Measurements from ENCODE around the gene NXPH3.
"Not testable (repeated sequence)": the region's sequence is repeated elsewhere in the genome, so short reads cannot be mapped to it uniquely, and the experiment has no call there.

Gene NXPH3

GRCh38 chr17:49575679-49576087 lies at the start of gene NXPH3:
Gene NXPH3 (plus strand): TSS chr17:49575871. CDS start chr17:49576220, 349 bp downstream.
- FAIRE-seq = no peak

GRCh38 chr17:49527927-49528651 lies 47.6 kb upstream of the NXPH3 start:
- no peak for FAIRE-seq

DNA sequence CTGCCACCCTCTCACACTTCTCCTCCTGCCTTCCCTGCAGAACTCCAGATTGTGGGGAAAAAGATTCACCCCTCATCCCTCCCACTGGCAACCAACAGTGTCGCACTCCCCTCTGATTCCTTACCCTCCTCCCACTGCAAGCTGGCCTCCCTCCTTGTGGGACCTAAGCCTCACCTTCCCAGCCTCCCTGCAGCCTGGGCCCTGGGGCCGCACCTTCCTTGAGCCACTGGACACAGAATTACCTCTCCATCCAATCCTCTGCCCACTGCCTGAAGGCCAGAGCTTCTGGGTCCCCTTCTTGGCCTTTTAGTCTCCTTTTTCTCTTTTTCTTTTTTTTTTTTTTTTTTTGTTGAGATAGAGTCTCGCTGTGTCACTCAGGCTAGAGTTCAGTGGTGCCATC lies 46.7 kb upstream of the NXPH3 start:
- FAIRE-seq = no peak

- FAIRE-seq = no peak
Observed at GRCh38 chr17:49530118-49530517, 45.6 kb upstream of the NXPH3 start.

GRCh38 chr17:49543860-49544259 lies 31.8 kb upstream of the NXPH3 start:
- no peak for FAIRE-seq

- no peak for FAIRE-seq
Observed at GRCh38 chr17:49545007-49545660, 30.5 kb upstream of the NXPH3 start.

- FAIRE-seq = no peak
Observed at GRCh38 chr17:49545806-49546545, 29.7 kb upstream of the NXPH3 start.

GRCh38 chr17:49546546-49547535 lies 28.8 kb upstream of the NXPH3 start:
- no peak for FAIRE-seq

GRCh38 chr17:49547566-49547965 lies 28.1 kb upstream of the NXPH3 start:
- no peak for FAIRE-seq

GRCh38 chr17:49548051-49548505 lies 27.6 kb upstream of the NXPH3 start:
- no peak for FAIRE-seq

DNA sequence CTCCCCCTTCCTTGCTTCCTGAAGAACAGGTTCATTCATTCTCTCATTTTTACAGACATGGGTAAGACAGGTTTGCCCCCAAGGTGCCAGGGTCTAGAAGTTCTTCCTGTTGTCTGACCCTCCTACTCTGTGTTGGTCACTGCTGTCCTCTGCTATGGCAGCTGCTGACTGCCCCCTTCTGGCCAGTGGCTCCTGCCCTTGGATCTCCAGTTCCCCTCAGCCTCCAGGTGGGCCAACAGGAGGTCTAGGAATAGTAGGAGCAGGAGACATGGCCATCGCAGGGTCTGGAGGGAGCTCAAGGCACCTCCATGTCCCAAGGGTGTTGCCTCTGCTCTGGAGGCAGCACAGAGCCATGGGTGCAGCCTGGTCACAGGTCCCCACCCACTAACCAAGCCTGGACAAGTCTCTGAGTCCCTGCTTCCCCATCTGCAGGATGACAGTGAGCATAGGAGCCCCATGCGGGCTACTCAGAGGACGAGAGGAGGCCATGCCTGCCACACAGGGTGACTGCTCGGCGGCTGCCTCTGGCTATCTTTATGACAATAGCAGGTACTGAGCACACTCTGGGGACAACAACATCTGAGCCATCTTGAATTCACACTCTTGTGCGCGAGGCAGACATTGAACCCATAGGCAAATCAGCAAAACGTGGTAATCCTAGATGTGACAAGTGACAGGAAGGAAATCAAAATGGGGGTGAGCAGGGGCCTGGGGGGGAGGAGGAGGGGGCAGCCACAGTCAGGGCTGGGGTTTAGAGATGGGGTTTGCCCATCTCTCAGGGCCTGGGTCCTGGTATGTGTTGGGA lies 27.0 kb upstream of the NXPH3 start:
- no peak for FAIRE-seq

DNA sequence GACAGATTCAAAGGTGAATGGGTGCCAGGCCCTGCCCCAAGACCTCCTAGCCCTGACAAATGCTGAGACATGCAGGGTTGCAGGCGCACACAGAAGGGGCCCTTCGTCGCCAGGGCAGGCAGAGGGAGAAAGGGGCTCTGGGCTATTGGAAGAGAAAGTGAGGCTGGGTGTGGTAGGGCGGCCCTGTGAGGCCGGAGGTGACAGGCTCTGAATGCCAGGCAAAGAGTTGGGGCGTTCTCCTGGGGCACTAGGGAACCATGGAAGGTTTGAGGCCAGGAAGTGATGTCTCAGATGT lies 26.4 kb upstream of the NXPH3 start:
- no peak for FAIRE-seq

GRCh38 chr17:49549691-49550678 lies 25.7 kb upstream of the NXPH3 start:
- no peak for FAIRE-seq

- not testable (repeated sequence) for FAIRE-seq
Observed at GRCh38 chr17:49550764-49551163, 24.9 kb upstream of the NXPH3 start.

DNA sequence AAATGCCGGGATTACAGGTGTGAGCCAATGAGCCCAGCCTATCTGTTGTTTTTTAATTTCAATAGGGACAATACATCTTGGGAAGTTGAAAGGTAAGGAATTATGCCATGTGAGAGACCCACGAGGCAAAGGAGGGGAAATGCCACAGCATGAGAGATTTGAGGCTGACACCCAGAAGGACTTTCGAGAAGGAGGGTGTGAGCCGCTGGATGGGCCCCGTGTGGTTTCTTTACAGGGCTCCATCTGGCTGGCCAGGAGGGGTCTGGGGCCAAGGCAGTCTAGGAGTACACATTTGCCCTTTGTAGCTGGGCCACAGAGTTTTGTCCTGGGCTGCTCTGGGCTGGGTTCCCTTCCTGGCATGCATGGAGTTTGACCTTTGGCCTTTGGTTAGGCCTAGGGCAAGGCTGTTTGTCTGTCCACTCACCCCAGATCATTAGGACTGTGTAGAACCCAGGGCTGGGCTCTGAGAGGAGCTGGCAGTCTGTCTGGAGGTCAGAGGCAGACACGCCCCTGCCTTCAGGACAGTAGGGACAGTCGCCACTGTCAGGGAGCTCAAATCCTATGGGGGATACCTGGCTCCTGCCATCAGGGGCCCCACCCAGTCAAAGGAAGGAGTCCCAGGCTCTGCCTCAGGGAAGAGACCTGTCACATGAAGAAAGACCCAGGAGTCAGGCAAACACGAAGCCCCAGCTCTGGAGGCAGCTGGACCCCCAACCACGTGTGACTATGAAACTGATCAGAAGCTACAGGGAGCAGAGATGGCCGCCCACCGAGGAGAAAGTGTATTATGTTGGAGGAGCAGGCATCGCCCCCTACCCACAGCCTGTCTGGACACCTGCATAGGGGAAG lies 24.2 kb upstream of the NXPH3 start:
- FAIRE-seq = no peak

DNA sequence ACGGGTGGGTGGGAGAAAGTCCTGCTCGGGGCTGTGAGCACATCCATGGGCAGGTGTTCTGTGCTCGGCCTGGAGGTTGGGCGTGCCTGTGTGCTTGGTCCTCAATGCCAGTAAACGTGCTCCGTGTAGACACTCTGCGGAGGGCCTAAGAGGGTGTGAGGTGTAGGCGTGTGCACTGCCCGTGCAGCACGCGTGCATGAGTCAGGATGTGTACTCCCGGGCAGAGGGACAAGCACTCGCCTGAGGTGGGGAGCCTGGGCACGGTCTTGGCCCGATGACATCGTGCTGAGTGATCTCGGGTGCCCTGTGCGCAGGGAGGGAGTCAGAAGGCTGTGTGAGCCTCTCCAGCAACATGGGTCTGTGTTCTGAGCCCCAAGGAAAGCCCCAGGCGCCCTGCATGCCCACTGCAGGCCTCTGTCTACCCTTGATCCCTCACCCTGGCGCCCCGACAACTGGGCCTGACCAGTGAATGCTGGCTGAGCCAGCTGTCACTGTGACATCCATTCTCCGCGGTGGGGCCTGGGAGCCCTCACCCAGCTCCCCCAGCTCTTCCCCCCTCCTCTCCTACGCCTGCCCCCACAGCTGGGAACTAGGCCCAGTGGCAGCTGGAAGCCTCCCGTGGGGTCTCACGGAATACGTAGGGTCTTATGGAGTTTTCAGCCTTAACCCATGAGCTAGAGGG lies 23.5 kb upstream of the NXPH3 start:
- FAIRE-seq = no peak

- no peak for FAIRE-seq
Observed at GRCh38 chr17:49553676-49554335, 21.9 kb upstream of the NXPH3 start.
